GM13976 (cell line): Measurements from ENCODE around the gene MGAT5.
"Not testable (repeated sequence)": the region's sequence is repeated elsewhere in the genome, so short reads cannot be mapped to it uniquely, and the experiment has no call there.

Source experiments
- DNase-seq: peaks from one replicate; pipeline ENCODE4 v3.0.0; 2012; ENCODE audit warnings: low spot score
- CTCF ChIP-seq: IDR thresholded peaks from 2 replicates; pipeline ENCODE4 v1.5.1; 2012; ENCODE audit warnings: borderline replicate concordance, mild to moderate bottlenecking; ENCODE audit not compliant: insufficient read depth; ENCODE audit errors: extremely low read depth, missing control alignments, control extremely low read depth
- in situ Hi-C: fragments of 300-500 bp; cut with MboI; formaldehyde crosslinking; loops from one replicate; pipeline ENCODE4 v1.12.0; 2022; ENCODE audit warnings: low sequenced_read_pairs, mixed read lengths, inconsistent platforms; ENCODE audit not compliant: unreplicated experiment

MGAT5 gene

GRCh38 chr2:134470561-134471168, 216.8 kb downstream of the MGAT5 start:
- no peak for TF ChIP-seq CTCF
- DNase-seq, result no peak
- in situ Hi-C loops, result no loop called here

- DNase-seq, in situ Hi-C loops: not testable (repeated sequence)
Measured at GRCh38 chr2:134476982-134477381, 223.1 kb downstream of the MGAT5 start.

- in situ Hi-C loops, result no loop called here
- DNase-seq, result no peak
- TF ChIP-seq CTCF, result no peak
Measured at GRCh38 chr2:134479696-134480330, 225.9 kb downstream of the MGAT5 start.

GRCh38 chr2:134482131-134482723, 228.4 kb downstream of the MGAT5 start:
- in situ Hi-C loops, result no loop called here
- DNase-seq, result no peak

GRCh38 chr2:134482766-134483340, 229.0 kb downstream of the MGAT5 start:
- no peak for DNase-seq
- TF ChIP-seq CTCF, result no peak
- in situ Hi-C loops, result no loop called here

More at GRCh38 chr2:134482131-134482723, 228.4 kb downstream of the MGAT5 start:
- TF ChIP-seq CTCF, result no peak

- TF ChIP-seq CTCF, result no peak
- in situ Hi-C loops, result no loop called here
- DNase-seq, result no peak
Measured at GRCh38 chr2:134489732-134490384, 236.0 kb downstream of the MGAT5 start.
